PC-3 (cell line): Measurements from ENCODE around the gene STXBP5. TPM values are rescaled to one million over a fixed set of nuclear protein-coding genes. Genes with fewer than 3 reads are reported as not detected.
A peak's percentile ranks its signal among the peaks of the same experiment; 100 is the strongest.

Experiments
- ATAC-seq: fragments of 200-7000 bp; cut with Tn5 transposase; 2 replicates; pipeline ENCODE4 v1.9.1; 2020; ENCODE audit warnings: mild to moderate bottlenecking, moderate library complexity
- BruUV-seq: library from RNA; stranded (reverse); fragments of 400-500 nt; replicated peaks from 2 replicates; lab custom pipeline; 2021; lab: Mats Ljungman, UMichigan
- CTCF ChIA-PET: fragments of 300-600 bp; sonication (Branson Sonifier 250); formaldehyde crosslinking; loops from one replicate; lab custom pipeline; 2022; ENCODE audit warnings: antibody characterized with exemption; lab: Charles Lee
- POLR2A ChIA-PET: fragments of 300-600 bp; sonication (Branson Sonifier 250); formaldehyde crosslinking; loops from one replicate; lab custom pipeline; 2022; ENCODE audit warnings: antibody characterized with exemption; ENCODE audit not compliant: unreplicated experiment; lab: Charles Lee
- DNase-seq: peaks from one replicate; pipeline ENCODE4 v3.0.0-alpha.2; 2015
- H2AFZ ChIP-seq: fragments of 300-600 bp; sonication (generic); 2 replicates; pipeline ENCODE4 v1.6.0; 2016; ENCODE audit warnings: antibody characterized with exemption, low read length
- H3F3A ChIP-seq: fragments of 300-600 bp; sonication (generic); one replicate; pipeline ENCODE4 v1.6.0; 2017; ENCODE audit warnings: antibody characterized with exemption, low read length, control low read depth, mild to moderate bottlenecking; ENCODE audit not compliant: unreplicated experiment
- H3K27ac ChIP-seq: fragments of 300-600 bp; sonication (generic); 2 replicates; pipeline ENCODE4 v1.5.1; 2016; ENCODE audit warnings: mild to moderate bottlenecking, low read length
- H3K27me3 ChIP-seq: fragments of 300-600 bp; sonication (generic); 2 replicates; pipeline ENCODE4 v1.6.1; 2016; ENCODE audit warnings: low read length, mixed read lengths
- H3K36me3 ChIP-seq: fragments of 300-600 bp; sonication (generic); 2 replicates; pipeline ENCODE4 v1.6.1; 2016; ENCODE audit warnings: low read depth, mixed run types, low read length, mixed read lengths
- H3K4me1 ChIP-seq: fragments of 300-600 bp; sonication (generic); 2 replicates; pipeline ENCODE4 v1.5.1; 2016; ENCODE audit warnings: low read length; ENCODE audit not compliant: insufficient read depth
- H3K4me2 ChIP-seq: fragments of 300-600 bp; sonication (generic); 2 replicates; pipeline ENCODE4 v1.6.0; 2016; ENCODE audit warnings: low read length
- H3K4me3 ChIP-seq: fragments of 300-600 bp; sonication (generic); 2 replicates; pipeline ENCODE4 v1.5.1; 2016; ENCODE audit warnings: mild to moderate bottlenecking, low read length, mixed read lengths
- H3K79me2 ChIP-seq: fragments of 300-600 bp; sonication (generic); 2 replicates; pipeline ENCODE4 v1.6.1; 2017; ENCODE audit warnings: low read length, mixed read lengths
- H3K9ac ChIP-seq: fragments of 300-600 bp; sonication (generic); 2 replicates; pipeline ENCODE4 v1.6.0; 2016; ENCODE audit warnings: mild to moderate bottlenecking, low read length
- H3K9me2 ChIP-seq: fragments of 300-600 bp; sonication (generic); replicated peaks from 2 replicates; pipeline ENCODE4 v1.6.1; 2016; ENCODE audit warnings: mixed run types, low read length, mixed read lengths
- H3K9me3 ChIP-seq: fragments of 300-600 bp; sonication (generic); 2 replicates; pipeline ENCODE4 v1.6.1; 2016; ENCODE audit warnings: low read length, mixed read lengths
- H4K20me1 ChIP-seq: fragments of 300-600 bp; sonication (generic); 2 replicates; pipeline ENCODE4 v1.6.1; 2016; ENCODE audit warnings: low read length, mixed read lengths
- EZH2 ChIP-seq: fragments of 300-600 bp; sonication (generic); IDR thresholded peaks from one replicate; pipeline ENCODE4 v1.6.1; 2017; ENCODE audit warnings: antibody characterized with exemption, mild to moderate bottlenecking, low read length; ENCODE audit not compliant: unreplicated experiment
- EZH2phosphoT487 ChIP-seq: fragments of 300-600 bp; sonication (generic); IDR thresholded peaks from 2 replicates; pipeline ENCODE4 v1.6.1; 2018; ENCODE audit warnings: mild to moderate bottlenecking, antibody characterized with exemption, low read length, borderline replicate concordance
- intact Hi-C: fragments of 100-400 bp; cut with micrococcal nuclease; formaldehyde crosslinking; loops from 2 replicates; pipeline ENCODE4 v1.9.0; 2023
- total RNA-seq: library from RNA; depleted of rRNA; stranded (reverse); fragments of >200 nt; gene quantifications from 2 replicates; pipeline ENCODE4 v1.2.3, GENCODE V29; 2014
- TF ChIP-seq, protein P1 (sequence below): fragments of 300-600 bp; sonication (generic); conservative IDR thresholded peaks from 2 replicates; pipeline ENCODE4 v1.5.1; 2017; ENCODE audit warnings: antibody characterized with exemption, low read depth, mild to moderate bottlenecking, low read length

The STXBP5 gene
- total RNA-seq, 1 experiment from 2014 or later = 12.9 TPM

GRCh38 chr6:147160593-147160992 lies 43.6 kb upstream of the STXBP5 start:
- H3K4me3 ChIP-seq = no peak overlapping the region
- peaks cover 26% of the 10 kb centered on the region for H3K4me1 ChIP-seq
- no peaks in the 10 kb centered on the region for H3K9me3 ChIP-seq
- BruUV-seq = no TSS peak
- ChIA-PET POLR2A (no interaction called here), CTCF (no interaction called here)
- no peak overlapping the region for H3K27ac ChIP-seq
- no peaks in the 10 kb centered on the region for H3K36me3 ChIP-seq
- no peaks in the 10 kb centered on the region for H3F3A ChIP-seq
- TF ChIP-seq EZH2phosphoT487 = no peak
- TF ChIP-seq EZH2 = no peak
- TF ChIP-seq, protein P1, sequence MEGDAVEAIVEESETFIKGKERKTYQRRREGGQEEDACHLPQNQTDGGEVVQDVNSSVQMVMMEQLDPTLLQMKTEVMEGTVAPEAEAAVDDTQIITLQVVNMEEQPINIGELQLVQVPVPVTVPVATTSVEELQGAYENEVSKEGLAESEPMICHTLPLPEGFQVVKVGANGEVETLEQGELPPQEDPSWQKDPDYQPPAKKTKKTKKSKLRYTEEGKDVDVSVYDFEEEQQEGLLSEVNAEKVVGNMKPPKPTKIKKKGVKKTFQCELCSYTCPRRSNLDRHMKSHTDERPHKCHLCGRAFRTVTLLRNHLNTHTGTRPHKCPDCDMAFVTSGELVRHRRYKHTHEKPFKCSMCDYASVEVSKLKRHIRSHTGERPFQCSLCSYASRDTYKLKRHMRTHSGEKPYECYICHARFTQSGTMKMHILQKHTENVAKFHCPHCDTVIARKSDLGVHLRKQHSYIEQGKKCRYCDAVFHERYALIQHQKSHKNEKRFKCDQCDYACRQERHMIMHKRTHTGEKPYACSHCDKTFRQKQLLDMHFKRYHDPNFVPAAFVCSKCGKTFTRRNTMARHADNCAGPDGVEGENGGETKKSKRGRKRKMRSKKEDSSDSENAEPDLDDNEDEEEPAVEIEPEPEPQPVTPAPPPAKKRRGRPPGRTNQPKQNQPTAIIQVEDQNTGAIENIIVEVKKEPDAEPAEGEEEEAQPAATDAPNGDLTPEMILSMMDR = no peak
- H4K20me1 ChIP-seq = no peaks in the 10 kb centered on the region
- ATAC-seq (no peak), DNase-seq (no peak)
- no peaks in the 10 kb centered on the region for H3K79me2 ChIP-seq
- intact Hi-C loops = no loop called here
- no peaks in the 10 kb centered on the region for H3K9me2 ChIP-seq
- no peak overlapping the region for H3K4me2 ChIP-seq
- H3K9ac ChIP-seq = no peak overlapping the region
- no peaks in the 10 kb centered on the region for H3K27me3 ChIP-seq
- H2AFZ ChIP-seq = no peak overlapping the region

DNA sequence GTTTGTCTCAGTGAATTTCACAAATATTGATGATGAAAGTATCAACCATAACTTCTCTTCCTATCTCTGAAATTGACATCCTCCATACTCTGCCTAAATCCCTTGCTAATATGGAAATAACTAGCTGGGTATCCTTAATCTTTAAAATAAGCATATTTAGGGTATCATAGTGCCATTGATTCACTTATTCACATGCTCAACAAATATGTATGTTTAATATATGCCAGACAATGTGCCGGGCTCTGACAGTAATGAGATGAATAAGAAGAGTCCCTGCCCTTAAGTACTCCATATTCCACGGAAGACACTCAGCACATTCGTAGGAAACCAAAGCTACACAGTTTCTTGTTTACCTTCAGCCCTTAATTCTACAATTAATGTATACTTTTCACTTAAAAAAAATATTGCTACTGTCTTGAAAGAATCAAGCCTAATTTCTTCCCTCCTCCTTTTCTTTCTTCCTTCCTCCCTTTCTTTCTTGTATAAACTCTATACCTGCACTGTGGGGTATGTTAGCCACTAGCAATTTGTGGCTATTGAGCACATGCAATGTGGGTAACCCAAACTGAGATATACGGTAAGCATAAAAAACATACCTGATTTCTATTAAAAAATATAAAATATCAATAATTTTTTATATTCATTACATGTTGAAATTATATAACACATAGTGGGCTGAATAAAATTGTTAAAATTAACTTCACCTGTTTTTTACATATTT lies 42.8 kb upstream of the STXBP5 start:
- no peak for DNase-seq
- TF ChIP-seq EZH2 (no peak), EZH2phosphoT487 (no peak)
- TF ChIP-seq, protein P1 = no peak
- Histone ChIP-seq H4K20me1 (no peaks in the 10 kb centered on the region), H3K79me2 (no peaks in the 10 kb centered on the region), H3K9me2 (no peaks in the 10 kb centered on the region), H3K4me1 (peaks cover 23% of the 10 kb centered on the region), H3K4me3 (no peak overlapping the region), H3K36me3 (no peaks in the 10 kb centered on the region), H3K9me3 (no peaks in the 10 kb centered on the region), H3K27ac (peak overlapping the region; percentile 73), H3K4me2 (no peak overlapping the region), H3F3A (no peaks in the 10 kb centered on the region), H3K27me3 (no peaks in the 10 kb centered on the region), H3K9ac (peak overlapping the region; percentile 58), H2AFZ (no peak overlapping the region)
- ATAC-seq = no peak
- intact Hi-C loops = no loop called here
- POLR2A ChIA-PET = no interaction called here
- CTCF ChIA-PET = interaction anchor here (0.6 kb wide), 1 partner anchor 955 kb away, joined by 7 read pairs; no protein-coding TSS in a partner anchor
- BruUV-seq = no TSS peak

GRCh38 chr6:147161974-147162495 lies 42.2 kb upstream of the STXBP5 start:
- Histone ChIP-seq H3K79me2 (no peaks in the 10 kb centered on the region), H3K9ac (peak overlapping the region; percentile 74), H3K36me3 (no peaks in the 10 kb centered on the region), H3F3A (no peaks in the 10 kb centered on the region), H3K9me3 (no peaks in the 10 kb centered on the region), H2AFZ (no peak overlapping the region), H3K4me2 (peak overlapping the region; percentile 50), H3K4me3 (no peak overlapping the region), H3K9me2 (no peaks in the 10 kb centered on the region), H3K4me1 (peaks cover 26% of the 10 kb centered on the region), H3K27ac (peak overlapping the region; percentile 95), H4K20me1 (no peaks in the 10 kb centered on the region), H3K27me3 (no peaks in the 10 kb centered on the region)
- ATAC-seq (peak; percentile 95), DNase-seq (peak; percentile 89)
- intact Hi-C loops = loop anchor here (2.0 kb wide), 1 partner anchor 33 kb away; no protein-coding TSS in a partner anchor
- no TSS peak for BruUV-seq
- TF ChIP-seq, protein P1 = no peak
- TF ChIP-seq EZH2 (no peak), EZH2phosphoT487 (no peak)
- POLR2A ChIA-PET = no interaction called here
- CTCF ChIA-PET = interaction anchor here (0.6 kb wide), 1 partner anchor 955 kb away, joined by 7 read pairs; no protein-coding TSS in a partner anchor
